Ovary (tissue), 3 donors: ENCODE results near the gene MCCD1.

Experiments used
- EP300 ChIP-seq: sonication (generic); formaldehyde crosslinking; IDR thresholded peaks from one replicate; pipeline ENCODE4 v1.6.1; 2017; ENCODE audit warnings: antibody characterized with exemption
- POLR2A ChIP-seq: fragments of 450-650 bp; IDR thresholded peaks from one replicate; pipeline ENCODE4 v1.6.1; 2017; ENCODE audit warnings: antibody characterized with exemption, mild to moderate bottlenecking, moderate library complexity
- TF ChIP-seq, protein P1 (sequence below), 3 donors: fragments of 450-650 bp in 2 of 3; fragments of 200-600 bp in 1 of 3; IDR thresholded peaks; one replicate each; pipeline versions ENCODE4 v1.5.1 to v1.8.0; 2016 to 2022; ENCODE audit warnings: antibody characterized with exemption in 3 of 3, mild to moderate bottlenecking in 1 of 3
- donor health status: DM: no; HTN: no; CAD: no.

DNA sequence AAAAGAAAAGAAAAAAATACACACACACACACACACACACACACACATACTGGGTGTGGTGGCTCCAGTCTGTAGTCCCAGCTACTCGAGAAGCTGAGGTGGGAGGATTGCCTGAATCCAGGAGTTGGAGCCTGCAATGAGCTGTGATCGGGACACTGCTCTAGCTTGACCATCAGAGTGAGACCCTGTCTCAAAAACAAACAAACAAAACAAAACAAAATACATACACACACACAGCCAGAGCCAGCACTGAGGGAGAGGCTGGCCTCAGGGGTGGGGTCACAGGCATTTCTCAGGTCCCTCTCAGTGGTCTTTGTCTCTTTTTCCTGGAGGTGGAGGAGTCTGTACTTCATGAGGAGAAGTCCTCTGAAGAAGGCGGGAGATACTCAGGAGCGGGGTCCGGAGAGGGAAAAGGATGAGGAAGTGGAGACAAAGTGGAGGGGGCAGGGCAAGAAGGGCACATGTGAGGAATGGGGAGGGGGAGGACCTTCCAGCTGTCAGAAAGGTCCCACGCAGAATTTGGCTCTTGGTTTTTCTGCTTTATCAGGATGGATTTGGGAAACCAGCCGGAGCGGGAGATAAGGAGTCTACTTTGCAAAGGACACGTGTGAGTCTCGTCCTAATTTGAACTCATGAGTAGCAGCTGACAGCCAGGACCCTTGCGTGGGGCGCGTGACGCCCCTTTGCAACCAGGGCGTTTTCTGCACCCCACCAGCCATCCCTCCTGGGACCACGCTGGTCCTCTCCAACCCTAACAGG, 38.5 kb upstream of the MCCD1 start:
- TF ChIP-seq POLR2A = no peak
- TF ChIP-seq, protein P1, sequence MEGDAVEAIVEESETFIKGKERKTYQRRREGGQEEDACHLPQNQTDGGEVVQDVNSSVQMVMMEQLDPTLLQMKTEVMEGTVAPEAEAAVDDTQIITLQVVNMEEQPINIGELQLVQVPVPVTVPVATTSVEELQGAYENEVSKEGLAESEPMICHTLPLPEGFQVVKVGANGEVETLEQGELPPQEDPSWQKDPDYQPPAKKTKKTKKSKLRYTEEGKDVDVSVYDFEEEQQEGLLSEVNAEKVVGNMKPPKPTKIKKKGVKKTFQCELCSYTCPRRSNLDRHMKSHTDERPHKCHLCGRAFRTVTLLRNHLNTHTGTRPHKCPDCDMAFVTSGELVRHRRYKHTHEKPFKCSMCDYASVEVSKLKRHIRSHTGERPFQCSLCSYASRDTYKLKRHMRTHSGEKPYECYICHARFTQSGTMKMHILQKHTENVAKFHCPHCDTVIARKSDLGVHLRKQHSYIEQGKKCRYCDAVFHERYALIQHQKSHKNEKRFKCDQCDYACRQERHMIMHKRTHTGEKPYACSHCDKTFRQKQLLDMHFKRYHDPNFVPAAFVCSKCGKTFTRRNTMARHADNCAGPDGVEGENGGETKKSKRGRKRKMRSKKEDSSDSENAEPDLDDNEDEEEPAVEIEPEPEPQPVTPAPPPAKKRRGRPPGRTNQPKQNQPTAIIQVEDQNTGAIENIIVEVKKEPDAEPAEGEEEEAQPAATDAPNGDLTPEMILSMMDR (IDR thresholded peaks at IDR 0.05) = no peak
- TF ChIP-seq EP300 = no peak
